ENCODE measurements around the gene CAMKMT. TPM values are rescaled to one million over a fixed set of nuclear protein-coding genes. Genes with fewer than 3 reads are reported as not detected.

CAMKMT gene
- total RNA-seq, 2 donors from 2014 or later: 10.7 to 11.6 TPM

GRCh38 chr2:44480068-44480467 is 118.3 kb downstream of the CAMKMT start:
- Histone ChIP-seq H3K9ac (ENCODE audit: low read depth in 2 of 2, low read length in 2 of 2) (no peak overlapping the region), H3K9me3 (no peaks in the 10 kb centered on the region), H3K36me3 (no peaks in the 10 kb centered on the region), H3K27me3 (no peaks in the 10 kb centered on the region), H3K4me3 (no peak overlapping the region), H3K4me1 (no peaks in the 10 kb centered on the region), H3K27ac (no peak overlapping the region)
- no peak for DNase-seq
- intact Hi-C loops (cut with DNase I): no loop called here
- no peak for TF ChIP-seq CTCF (IDR thresholded peaks at IDR 0.05)

GRCh38 chr2:44487052-44487451 is 125.3 kb downstream of the CAMKMT start:
- intact Hi-C loops (cut with DNase I): no loop called here
- no peaks in the 10 kb centered on the region for H3K4me1 ChIP-seq
- H3K9ac ChIP-seq (ENCODE audit: low read depth in 2 of 2, low read length in 2 of 2): no peak overlapping the region
- no peak overlapping the region for H3K4me3 ChIP-seq
- no peak overlapping the region for H3K27ac ChIP-seq
- no peaks in the 10 kb centered on the region for H3K36me3 ChIP-seq
- DNase-seq: no peak
- TF ChIP-seq CTCF (IDR thresholded peaks at IDR 0.05): no peak
- no peaks in the 10 kb centered on the region for H3K9me3 ChIP-seq
- H3K27me3 ChIP-seq: no peaks in the 10 kb centered on the region

GRCh38 chr2:44490726-44491125 is 129.0 kb downstream of the CAMKMT start:
- Histone ChIP-seq H3K4me1 (no peaks in the 10 kb centered on the region), H3K9ac (ENCODE audit: low read depth in 2 of 2, low read length in 2 of 2) (no peak overlapping the region), H3K27ac (no peak overlapping the region), H3K27me3 (no peaks in the 10 kb centered on the region), H3K4me3 (no peak overlapping the region), H3K9me3 (no peaks in the 10 kb centered on the region), H3K36me3 (no peaks in the 10 kb centered on the region)
- DNase-seq: no peak
- intact Hi-C loops (cut with DNase I): no loop called here
- TF ChIP-seq CTCF (IDR thresholded peaks at IDR 0.05): no peak

- intact Hi-C loops (cut with DNase I): no loop called here
- Histone ChIP-seq H3K36me3 (no peaks in the 10 kb centered on the region), H3K27ac (no peak overlapping the region), H3K27me3 (no peaks in the 10 kb centered on the region), H3K4me3 (no peak overlapping the region), H3K4me1 (no peaks in the 10 kb centered on the region), H3K9me3 (no peaks in the 10 kb centered on the region), H3K9ac (ENCODE audit: low read depth in 2 of 2, low read length in 2 of 2) (no peak overlapping the region)
- DNase-seq: no peak
- no peak for TF ChIP-seq CTCF (IDR thresholded peaks at IDR 0.05)
These were observed 132.3 kb downstream of the CAMKMT start for GRCh38 chr2:44494006-44494405.

GRCh38 chr2:44495035-44495434 is 133.3 kb downstream of the CAMKMT start:
- H3K27me3 ChIP-seq: no peaks in the 10 kb centered on the region
- no peaks in the 10 kb centered on the region for H3K4me1 ChIP-seq
- DNase-seq: no peak
- no peaks in the 10 kb centered on the region for H3K9me3 ChIP-seq
- H3K27ac ChIP-seq: no peak overlapping the region
- no peak overlapping the region for H3K4me3 ChIP-seq
- intact Hi-C loops (cut with DNase I): no loop called here
- TF ChIP-seq CTCF (IDR thresholded peaks at IDR 0.05): no peak
- H3K36me3 ChIP-seq: no peaks in the 10 kb centered on the region
- no peak overlapping the region for H3K9ac ChIP-seq (ENCODE audit: low read depth in 2 of 2, low read length in 2 of 2)

- intact Hi-C loops (cut with DNase I): no loop called here
- H3K4me1 ChIP-seq: no peaks in the 10 kb centered on the region
These were observed 133.8 kb downstream of the CAMKMT start for GRCh38 chr2:44495544-44495943.

More at GRCh38 chr2:44495544-44495943, 133.8 kb downstream of the CAMKMT start:
- Histone ChIP-seq H3K27ac (no peak overlapping the region), H3K9ac (ENCODE audit: low read depth in 2 of 2, low read length in 2 of 2) (no peak overlapping the region), H3K36me3 (no peaks in the 10 kb centered on the region), H3K27me3 (no peaks in the 10 kb centered on the region), H3K9me3 (no peaks in the 10 kb centered on the region), H3K4me3 (no peak overlapping the region)
- TF ChIP-seq CTCF (IDR thresholded peaks at IDR 0.05): no peak
- DNase-seq: no peak

Measured in colonic mucosa (tissue), 4 donors.